Cardiac fibroblast (primary cell): ENCODE measurements around the gene MN1.
A peak's percentile ranks its signal among the peaks of the same experiment; 100 is the strongest.

ENCODE experiments used
- DNase-seq, 2 donors: peaks; one replicate each; pipeline versions ENCODE4 v3.0.0 to v3.0.0-alpha.2; 2010; ENCODE audit warnings: low read depth in 2 of 2
- H3K4me3 ChIP-seq, 2 donors: replicated peaks in 1 of 2; 1 replicate in 1 of 2; 2 replicates in 1 of 2; pipeline ENCODE4 v1.5.1; 2011; ENCODE audit warnings: low read depth in 2 of 2, low read length in 2 of 2, mild to moderate bottlenecking in 2 of 2, moderate library complexity in 1 of 2
- CTCF ChIP-seq: IDR thresholded peaks from one replicate; pipeline ENCODE4 v1.5.1; 2011; ENCODE audit warnings: low read depth, mild to moderate bottlenecking, low read length, inconsistent platforms

Gene MN1

GRCh38 chr22:27784120-27784475, 17.5 kb downstream of the MN1 start:
- TF ChIP-seq CTCF = no peak
- no peak for DNase-seq
- H3K4me3 ChIP-seq = no peak overlapping the region

GRCh38 chr22:27783436-27784119, 18.0 kb downstream of the MN1 start:
- H3K4me3 ChIP-seq = no peak overlapping the region
- DNase-seq = no peak
- no peak for TF ChIP-seq CTCF

- H3K4me3 ChIP-seq = no peak overlapping the region
- no peak for DNase-seq
- no peak for TF ChIP-seq CTCF
Measured at GRCh38 chr22:27782088-27782487, 19.5 kb downstream of the MN1 start.

- H3K4me3 ChIP-seq = no peak overlapping the region
- TF ChIP-seq CTCF = no peak
- DNase-seq = peak; percentile 83 to 87
Measured at GRCh38 chr22:27780161-27780575, 21.4 kb downstream of the MN1 start.

- no peak overlapping the region for H3K4me3 ChIP-seq
- no peak for TF ChIP-seq CTCF
Measured at GRCh38 chr22:27779643-27780042, 21.9 kb downstream of the MN1 start.

GRCh38 chr22:27778294-27779090, 23.1 kb downstream of the MN1 start:
- no peak overlapping the region for H3K4me3 ChIP-seq
- peak in 1 of 2 donors; percentile 40 for DNase-seq
- TF ChIP-seq CTCF = no peak

More at GRCh38 chr22:27779643-27780042, 21.9 kb downstream of the MN1 start:
- DNase-seq = no peak
